Natural killer cell (primary cell): Measurements from ENCODE around the gene PRKN. TPM values are rescaled to one million over a fixed set of nuclear protein-coding genes. Genes with fewer than 3 reads are reported as not detected.

ENCODE experiments used
- ATAC-seq, 3 donors: fragments of 150-1000 bp in 2 of 3; fragments of 200-7000 bp in 1 of 3; cut with Tn5 transposase; 1 replicate in 1 of 3; 2 replicates in 2 of 3; pipeline ENCODE4 v1.10.0; 2021; ENCODE audit warnings: mild to moderate bottlenecking in 2 of 3, moderate library complexity in 2 of 3
- DNase-seq, 2 donors: peaks; one replicate each; pipeline versions ENCODE4 v3.0.0 to v3.0.0-alpha.2; 2013 to 2021; ENCODE audit warnings: mixed read lengths in 1 of 2
- H3K27ac ChIP-seq: one replicate; pipeline ENCODE4 v1.5.1; 2013; ENCODE audit warnings: mild to moderate bottlenecking, low read length
- H3K27me3 ChIP-seq: one replicate; pipeline ENCODE4 v1.6.1; 2013; ENCODE audit warnings: low read length; ENCODE audit not compliant: control insufficient read depth, insufficient read depth
- H3K36me3 ChIP-seq: one replicate; pipeline ENCODE4 v1.6.1; 2013; ENCODE audit warnings: low read length; ENCODE audit not compliant: control insufficient read depth, insufficient read depth
- H3K4me1 ChIP-seq: one replicate; pipeline ENCODE4 v1.6.1; 2013; ENCODE audit warnings: low read length; ENCODE audit not compliant: control insufficient read depth, insufficient read depth
- H3K4me3 ChIP-seq: one replicate; pipeline ENCODE4 v1.5.1; 2013; ENCODE audit warnings: low read length
- H3K9me3 ChIP-seq: one replicate; pipeline ENCODE4 v1.6.1; 2013; ENCODE audit warnings: low read length; ENCODE audit not compliant: control insufficient read depth, insufficient read depth
- H3K27ac Mint-ChIP-seq, 2 donors: one replicate each; pipeline ENCODE4 v1.8.0; 2022; ENCODE audit warnings: mild to moderate bottlenecking in 2 of 2, mixed read lengths in 2 of 2, moderate library complexity in 1 of 2
- H3K27me3 Mint-ChIP-seq, 2 donors: one replicate each; pipeline ENCODE4 v1.8.0; 2022; ENCODE audit warnings: low read depth in 2 of 2, mixed read lengths in 2 of 2
- H3K36me3 Mint-ChIP-seq: one replicate; pipeline ENCODE4 v1.8.0; 2022; ENCODE audit warnings: mixed read lengths
- H3K4me1 Mint-ChIP-seq, 2 donors: one replicate each; pipeline ENCODE4 v1.8.0; 2022; ENCODE audit warnings: mixed read lengths in 2 of 2
- H3K4me3 Mint-ChIP-seq: one replicate; pipeline ENCODE4 v1.8.0; 2022; ENCODE audit warnings: mild to moderate bottlenecking, moderate library complexity, mixed read lengths
- H3K9me3 Mint-ChIP-seq, 2 donors: one replicate each; pipeline ENCODE4 v1.8.0; 2022; ENCODE audit warnings: mixed read lengths in 2 of 2
- CTCF ChIP-seq: fragments of 200-600 bp; IDR thresholded peaks from one replicate; pipeline ENCODE4 v1.8.0; 2022; ENCODE audit warnings: antibody characterized with exemption
- WGBS: methylation state at CpG from one replicate; pipeline ENCODE4 v1.1.7; 2013; ENCODE audit warnings: missing lambda C conversion rate; ENCODE audit not compliant: insufficient coverage; 5-methylcytosine and 5-hydroxymethylcytosine counted together
- intact Hi-C: fragments of 100-400 bp; cut with micrococcal nuclease; formaldehyde crosslinking; loops from one replicate; pipeline ENCODE4 v1.14.2; 2022
- total RNA-seq, 4 donors: library from RNA; stranded (reverse); fragments of 120-200 nt in 1 of 4; gene quantifications; one replicate each; pipeline versions ENCODE4 v1.2.3 to v1.2.4, GENCODE V29; 2013 to 2022

Gene PRKN
- total RNA-seq, 3 donors from 2014 or later (not counting 1 experiment from before 2014, with no cell fraction given), result 1.4 to 1.9 (median 1.9) TPM

GRCh38 chr6:161511447-161512095 is 1216.0 kb downstream of the PRKN start:
- Mint-ChIP-seq H3K27ac (no peak overlapping the region), H3K4me1 (no peaks in the 10 kb centered on the region), H3K27me3 (peaks cover 0 to 8% of the 10 kb centered on the region in 2 donors), H3K9me3 (no peaks in the 10 kb centered on the region), H3K36me3 (no peaks in the 10 kb centered on the region), H3K4me3 (no peak overlapping the region)
- 90% methylated on average over 9 of the region's 9 CpGs for WGBS
- no peaks in the 10 kb centered on the region for H3K27me3 ChIP-seq
- H3K4me3 ChIP-seq, result no peak overlapping the region
- H3K27ac ChIP-seq, result no peak overlapping the region
- H3K4me1 ChIP-seq, result no peaks in the 10 kb centered on the region
- intact Hi-C loops, result no loop called here
- TF ChIP-seq CTCF, result no peak
- DNase-seq, result no peak
- H3K36me3 ChIP-seq, result no peaks in the 10 kb centered on the region
- no peak for ATAC-seq
- no peaks in the 10 kb centered on the region for H3K9me3 ChIP-seq

GRCh38 chr6:161508341-161508740 is 1219.2 kb downstream of the PRKN start:
- Histone ChIP-seq H3K4me3 (no peak overlapping the region), H3K27ac (no peak overlapping the region), H3K4me1 (no peaks in the 10 kb centered on the region), H3K27me3 (no peaks in the 10 kb centered on the region), H3K36me3 (no peaks in the 10 kb centered on the region), H3K9me3 (no peaks in the 10 kb centered on the region)
- Mint-ChIP-seq H3K27ac (no peak overlapping the region), H3K4me1 (no peaks in the 10 kb centered on the region), H3K27me3 (peaks cover 0 to 3% of the 10 kb centered on the region in 2 donors), H3K36me3 (no peaks in the 10 kb centered on the region), H3K4me3 (no peak overlapping the region), H3K9me3 (no peaks in the 10 kb centered on the region)
- intact Hi-C loops, result no loop called here
- WGBS, result 87% methylated on average over 6 of the region's 6 CpGs
- ATAC-seq, result no peak
- TF ChIP-seq CTCF, result no peak
- no peak for DNase-seq

GRCh38 chr6:161507375-161507774 is 1220.2 kb downstream of the PRKN start:
- no peak for ATAC-seq
- H3K4me3 ChIP-seq, result no peak overlapping the region

More at GRCh38 chr6:161507375-161507774, 1220.2 kb downstream of the PRKN start:
- intact Hi-C loops, result no loop called here
- Mint-ChIP-seq H3K27me3 (peaks cover 0 to 3% of the 10 kb centered on the region in 2 donors), H3K27ac (no peak overlapping the region), H3K4me1 (no peaks in the 10 kb centered on the region), H3K4me3 (no peak overlapping the region), H3K9me3 (no peaks in the 10 kb centered on the region), H3K36me3 (no peaks in the 10 kb centered on the region)
- H3K4me1 ChIP-seq, result no peaks in the 10 kb centered on the region
- H3K9me3 ChIP-seq, result no peaks in the 10 kb centered on the region
- H3K27ac ChIP-seq, result no peak overlapping the region
- no peak for TF ChIP-seq CTCF
- H3K27me3 ChIP-seq, result no peaks in the 10 kb centered on the region
- H3K36me3 ChIP-seq, result no peaks in the 10 kb centered on the region
- WGBS, result 66% methylated on average over 4 of the region's 4 CpGs
- DNase-seq, result no peak
